HPDE6-E6E7 (cell line): ENCODE measurements around the gene MAL.
"Not testable (repeated sequence)": the region's sequence is repeated elsewhere in the genome, so short reads cannot be mapped to it uniquely, and the experiment has no call there.

ENCODE experiments used
- DNase-seq: peaks from one replicate; pipeline ENCODE4 v3.0.0; 2011; ENCODE audit warnings: missing footprints; ENCODE audit errors: extremely low spot score

MAL gene

DNA sequence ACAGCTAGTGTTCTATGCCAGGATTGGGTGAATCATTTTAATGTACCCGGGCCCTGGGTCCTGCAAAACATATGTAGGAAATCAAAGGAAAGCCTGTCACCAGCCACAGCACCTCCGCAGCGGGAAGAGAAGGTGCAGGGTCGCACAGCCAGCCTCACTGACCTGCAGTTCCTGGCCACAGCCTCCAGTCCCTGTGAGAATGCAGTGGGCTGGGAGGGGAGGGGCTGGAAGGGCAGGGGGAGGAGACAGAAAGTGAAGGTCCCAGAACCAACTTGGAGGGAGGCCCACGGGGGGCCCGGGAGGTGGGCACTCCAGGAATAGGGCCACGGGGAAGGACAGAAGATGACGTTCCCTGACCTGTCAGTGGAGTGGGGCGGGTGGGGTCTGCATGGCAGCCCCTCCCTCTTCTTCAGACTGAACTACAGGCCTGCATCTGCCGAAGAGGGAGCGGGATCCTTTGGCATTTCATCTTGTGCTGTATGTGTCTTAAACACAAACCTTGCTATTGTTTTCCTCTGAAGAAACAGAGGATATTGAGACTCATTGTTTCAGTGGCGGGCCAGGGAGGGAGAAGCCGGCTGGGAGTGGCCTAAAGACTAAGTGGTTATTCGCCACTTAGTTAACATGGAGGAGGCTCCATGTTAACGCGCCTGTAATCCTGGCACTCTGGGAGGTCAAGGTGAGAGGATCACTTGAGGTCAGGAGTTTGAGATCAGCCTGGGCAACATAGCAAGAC, 7.5 kb downstream of the MAL start:
- DNase-seq = no peak

DNA sequence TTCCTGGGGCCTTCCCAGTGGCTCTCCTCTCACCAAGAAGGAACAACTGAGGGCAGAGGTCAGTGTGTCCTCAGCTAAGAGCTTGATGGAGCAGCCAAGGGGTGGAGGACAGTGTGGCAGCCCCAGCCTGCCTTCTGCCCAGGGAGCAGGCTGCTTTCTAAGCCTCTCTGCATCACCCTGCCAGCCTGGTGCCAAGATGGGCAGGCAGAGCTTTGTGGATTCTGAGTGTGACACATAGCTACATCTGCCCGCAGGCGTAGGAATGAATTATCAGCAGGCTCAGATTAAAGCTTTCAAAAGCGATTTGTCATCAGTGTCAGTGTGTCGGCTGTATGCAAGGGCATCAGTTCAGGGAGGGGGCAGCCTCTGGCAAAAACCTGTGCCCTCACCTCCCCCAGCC, 8.7 kb downstream of the MAL start:
- peak; percentile 71 for DNase-seq

DNA sequence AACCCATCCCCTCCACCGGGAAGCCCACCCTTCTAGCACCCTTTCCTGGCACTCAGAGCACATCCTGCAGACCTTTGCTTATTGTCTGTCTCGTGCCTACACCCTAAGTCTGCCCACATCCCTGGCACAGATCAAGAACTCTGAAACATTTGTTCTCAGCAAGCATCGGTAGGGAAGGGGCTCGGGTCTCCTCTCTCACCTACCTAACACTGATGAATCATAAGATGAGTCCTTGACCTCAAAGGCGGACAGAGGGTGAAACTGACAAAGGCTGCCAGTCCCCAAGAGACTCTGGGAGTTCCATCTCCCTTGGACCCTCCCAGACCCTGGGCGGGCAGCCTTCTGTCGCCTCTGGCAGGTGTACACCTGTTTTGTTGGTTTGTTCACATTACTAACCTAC, 9.3 kb downstream of the MAL start:
- no peak for DNase-seq

DNA sequence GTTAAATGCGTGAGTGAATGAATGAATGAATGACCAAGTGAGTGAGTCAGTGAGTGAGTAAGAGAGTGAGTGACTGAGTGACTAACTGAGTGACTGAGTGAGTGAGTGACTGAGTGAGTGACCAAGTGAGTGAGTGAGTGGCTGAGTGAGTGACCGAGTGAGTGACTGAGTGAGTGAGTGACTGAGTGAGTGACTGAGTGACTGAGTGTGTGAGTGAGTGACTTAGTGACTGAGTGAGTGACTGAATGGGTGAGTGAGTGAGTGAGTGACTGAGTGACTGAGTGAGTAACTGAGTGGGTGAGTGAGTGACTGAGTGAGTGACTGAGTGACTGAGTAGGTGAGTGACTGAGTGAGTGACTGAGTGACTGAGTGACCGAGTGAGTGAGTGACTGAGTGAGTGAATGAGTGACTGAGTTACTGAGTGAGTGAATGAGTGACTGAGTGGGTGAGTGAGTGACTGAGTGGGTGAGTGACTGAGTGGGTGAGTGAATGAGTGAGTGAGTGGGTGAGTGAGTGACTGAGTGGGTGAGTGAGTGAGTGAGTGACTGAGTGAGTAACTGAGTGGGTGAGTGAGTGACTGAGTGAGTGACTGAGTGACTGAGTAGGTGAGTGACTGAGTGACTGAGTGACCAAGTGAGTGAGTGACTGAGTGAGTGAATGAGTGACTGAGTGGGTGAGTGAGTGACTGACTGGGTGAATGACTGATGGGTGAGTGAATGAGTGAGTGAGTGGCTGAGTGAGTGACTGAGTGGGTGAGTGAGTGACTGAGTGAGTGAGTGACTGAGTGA, 11.3 kb downstream of the MAL start:
- DNase-seq = no peak

DNA sequence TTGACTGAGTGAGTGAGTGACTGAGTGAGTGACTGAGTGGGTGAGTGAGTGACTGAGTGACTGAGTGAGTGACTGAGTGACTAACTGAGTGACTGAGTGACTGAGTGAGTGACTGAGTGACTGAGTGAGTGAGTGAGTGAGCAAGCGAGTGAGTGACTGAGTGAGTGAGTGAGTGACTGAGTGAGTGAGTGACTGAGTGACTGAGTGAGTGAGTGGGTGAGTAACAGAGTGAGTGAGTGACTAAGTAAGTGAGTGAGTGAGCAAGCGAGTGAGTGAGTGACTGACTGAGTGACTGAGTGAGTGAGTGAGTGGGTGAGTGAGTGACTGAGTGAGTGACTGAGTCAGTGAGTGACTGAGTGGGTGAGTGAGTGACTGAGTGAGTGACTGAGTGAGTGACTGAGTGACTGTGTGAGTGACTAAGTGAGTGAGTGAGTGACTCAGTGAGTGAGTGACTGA, 11.9 kb downstream of the MAL start:
- DNase-seq = no peak

DNA sequence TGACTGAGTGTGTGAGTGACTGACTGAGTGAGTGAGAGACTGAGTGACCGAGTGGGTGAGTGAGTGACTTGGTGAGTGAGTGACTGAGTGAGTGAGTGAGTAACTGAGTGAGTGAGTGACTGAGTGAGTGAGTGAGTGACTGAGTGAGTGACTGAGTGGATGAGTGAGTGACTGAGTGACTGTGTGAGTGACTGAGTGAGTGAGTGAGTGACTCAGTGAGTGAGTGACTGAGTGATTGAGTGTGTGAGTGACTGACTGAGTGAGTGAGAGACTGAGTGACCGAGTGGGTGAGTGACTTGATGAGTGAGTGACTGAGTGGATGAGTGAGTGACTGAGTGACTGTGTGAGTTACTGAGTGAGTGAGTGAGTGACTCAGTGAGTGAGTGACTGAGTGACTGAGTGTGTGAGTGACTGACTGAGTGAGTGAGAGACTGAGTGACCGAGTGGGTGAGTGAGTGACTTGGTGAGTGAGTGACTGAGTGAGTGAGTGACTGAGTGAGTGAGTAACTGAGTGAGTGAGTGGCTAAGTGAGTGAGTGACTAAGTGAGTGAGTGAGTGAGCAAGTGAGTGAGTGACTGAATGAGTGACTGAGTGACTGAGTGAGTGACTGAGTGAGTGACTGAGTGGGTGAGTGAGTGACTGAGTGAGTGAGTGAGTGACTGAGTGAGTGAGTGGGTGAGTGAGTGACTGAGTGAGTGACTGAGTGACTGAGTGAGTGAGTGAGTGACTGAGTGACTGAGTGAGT, 12.5 kb downstream of the MAL start:
- not testable (repeated sequence) for DNase-seq

DNA sequence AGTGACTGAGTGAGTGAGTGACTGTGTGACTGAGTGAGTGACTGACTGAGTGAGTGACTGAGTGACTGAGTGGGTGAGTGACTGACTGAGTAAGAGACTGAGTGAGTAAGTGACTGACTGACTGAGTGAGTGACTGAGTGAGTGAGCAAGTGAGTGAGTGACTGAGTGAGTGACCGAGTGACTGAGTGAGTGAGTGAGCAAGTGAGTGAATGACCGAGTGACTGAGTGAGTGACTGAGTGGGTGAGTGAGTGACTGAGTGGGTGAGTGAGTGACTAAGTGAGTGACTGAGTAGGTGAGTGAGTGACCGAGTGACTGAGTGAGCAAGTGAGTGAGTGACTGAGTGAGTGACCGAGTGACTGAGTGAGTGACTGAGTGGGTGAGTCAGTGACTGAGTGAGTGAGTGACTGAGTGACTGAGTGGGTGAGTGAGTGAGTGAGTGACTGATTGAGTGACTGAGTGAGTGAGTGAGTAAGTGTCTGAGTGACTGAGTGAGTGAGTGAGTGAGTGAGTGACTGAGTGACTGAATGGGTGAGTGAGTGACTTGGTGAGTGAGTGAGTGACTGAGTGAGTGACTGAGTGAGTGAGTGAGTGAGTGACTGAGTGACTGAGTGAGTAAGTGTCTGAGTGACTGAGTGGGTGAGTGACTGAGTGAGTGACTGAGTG, 13.3 kb downstream of the MAL start:
- DNase-seq = no peak

DNA sequence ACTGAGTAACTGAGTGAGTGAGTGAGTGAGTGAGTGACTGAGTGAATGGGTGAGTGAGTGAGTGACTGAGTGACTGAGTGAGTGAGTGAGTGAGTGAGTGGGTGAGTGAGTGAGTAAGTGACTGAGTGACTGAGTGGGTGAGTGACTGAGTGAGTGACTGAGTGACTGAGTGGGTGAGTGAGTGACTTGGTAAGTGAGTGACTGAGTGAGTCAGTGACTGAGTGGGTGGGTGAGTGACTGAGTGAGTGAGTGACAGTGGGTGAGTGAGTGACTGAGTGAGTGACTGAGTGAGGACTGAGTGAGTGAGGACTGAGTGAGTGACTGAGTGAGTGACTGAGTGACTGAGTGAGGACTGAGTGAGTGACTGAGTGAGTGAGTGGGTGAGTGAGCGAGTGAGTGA, 13.9 kb downstream of the MAL start:
- DNase-seq = no peak

DNA sequence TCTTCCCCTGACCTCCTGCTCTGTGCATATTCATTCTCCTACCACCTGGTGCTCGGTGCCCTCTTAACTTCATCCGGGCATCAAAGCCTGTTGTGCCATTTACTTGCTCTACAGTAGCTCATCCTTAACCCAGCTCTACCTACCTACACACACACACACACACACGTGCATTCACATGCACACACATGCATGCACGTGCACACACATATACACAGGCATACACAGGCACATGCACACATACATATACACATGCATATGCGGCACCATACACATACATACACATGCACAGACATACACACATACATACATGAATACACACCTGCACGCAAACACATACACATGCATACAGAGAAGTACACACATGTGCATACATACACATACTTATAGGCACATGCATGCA, 14.5 kb downstream of the MAL start:
- DNase-seq = no peak

DNA sequence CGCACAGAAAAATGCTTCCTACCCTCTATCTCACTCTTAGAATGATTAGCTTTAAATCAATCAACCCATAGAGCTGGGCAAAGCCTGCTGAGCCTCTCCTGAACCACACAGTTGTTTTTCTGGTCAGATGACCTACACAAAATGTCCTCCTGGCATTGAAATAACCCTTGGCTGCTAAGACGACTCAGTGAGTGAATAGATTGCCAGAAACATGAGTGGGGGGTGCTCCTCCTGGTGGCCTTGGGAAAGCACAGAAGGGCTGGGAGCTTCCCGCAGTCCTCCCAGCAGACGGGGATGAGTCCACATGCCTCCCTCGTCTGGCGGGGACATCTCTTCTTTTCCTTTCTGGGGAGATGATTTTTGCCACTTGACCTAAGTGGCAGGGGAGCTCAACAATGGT, 14.9 kb downstream of the MAL start:
- no peak for DNase-seq

DNA sequence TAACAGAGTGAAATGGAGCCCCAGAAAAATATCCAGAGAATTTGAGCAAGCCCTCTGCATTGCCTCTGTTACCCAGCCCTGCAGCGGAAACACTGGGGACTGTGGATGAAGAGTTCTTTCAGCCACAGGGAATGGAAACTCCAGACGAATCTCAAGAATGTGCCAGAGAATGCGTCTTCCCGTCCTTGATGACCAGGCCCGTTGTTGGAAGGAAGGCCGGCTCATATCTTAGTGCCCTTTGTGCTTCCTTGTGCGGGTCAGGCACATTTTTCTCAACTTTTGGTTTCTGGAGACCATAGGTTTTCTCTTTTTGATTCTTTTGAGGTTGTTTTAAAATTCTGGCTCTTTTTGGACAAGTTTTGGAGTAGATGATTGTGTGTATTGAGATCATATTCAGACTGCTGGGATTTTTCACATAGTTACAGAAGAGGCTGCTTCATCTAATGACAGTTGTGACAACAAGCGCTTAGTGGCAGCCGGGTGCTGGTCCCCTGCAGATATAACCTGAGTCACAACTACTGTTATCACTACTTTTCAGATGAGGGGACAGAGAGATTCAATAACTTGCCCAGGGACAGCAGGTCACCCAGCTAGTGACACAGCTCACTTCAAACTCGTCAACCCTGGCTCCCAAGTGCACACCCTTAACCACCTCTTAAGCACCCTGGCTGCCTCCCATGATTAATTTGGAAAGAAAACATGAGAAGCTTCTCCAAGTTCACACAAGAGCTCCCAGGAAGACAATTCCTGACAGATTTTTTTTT, 15.7 kb downstream of the MAL start:
- DNase-seq = no peak

DNA sequence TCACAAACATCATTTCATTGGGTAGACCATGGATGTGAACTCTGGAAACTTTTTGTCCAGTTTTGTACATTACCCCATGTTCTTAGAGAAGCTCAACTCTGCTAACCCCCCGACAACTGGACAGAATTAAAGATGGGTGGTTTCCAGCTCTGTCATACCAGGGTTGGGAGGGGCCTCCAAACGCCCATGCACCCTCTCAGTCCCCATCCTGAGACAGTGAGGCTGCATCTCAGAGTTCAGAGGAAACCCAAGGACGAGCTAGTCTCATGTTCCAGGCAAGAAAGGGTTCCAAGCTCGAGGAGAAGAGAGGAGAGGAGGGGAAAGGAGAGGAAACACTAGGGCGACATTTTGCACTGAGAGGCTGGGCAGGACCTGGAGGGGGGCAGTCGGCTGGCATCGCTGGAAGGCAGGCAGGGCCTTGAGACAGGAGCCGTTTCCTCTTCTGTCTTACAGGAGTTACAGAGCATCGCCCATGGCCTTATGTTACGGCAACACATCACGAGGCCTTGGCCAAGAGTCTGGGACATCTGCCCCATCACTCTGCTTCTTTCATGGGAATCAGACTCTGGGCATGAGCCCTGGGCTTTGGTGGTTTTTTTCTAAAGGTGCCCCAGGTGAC, 16.4 kb downstream of the MAL start:
- no peak for DNase-seq

DNA sequence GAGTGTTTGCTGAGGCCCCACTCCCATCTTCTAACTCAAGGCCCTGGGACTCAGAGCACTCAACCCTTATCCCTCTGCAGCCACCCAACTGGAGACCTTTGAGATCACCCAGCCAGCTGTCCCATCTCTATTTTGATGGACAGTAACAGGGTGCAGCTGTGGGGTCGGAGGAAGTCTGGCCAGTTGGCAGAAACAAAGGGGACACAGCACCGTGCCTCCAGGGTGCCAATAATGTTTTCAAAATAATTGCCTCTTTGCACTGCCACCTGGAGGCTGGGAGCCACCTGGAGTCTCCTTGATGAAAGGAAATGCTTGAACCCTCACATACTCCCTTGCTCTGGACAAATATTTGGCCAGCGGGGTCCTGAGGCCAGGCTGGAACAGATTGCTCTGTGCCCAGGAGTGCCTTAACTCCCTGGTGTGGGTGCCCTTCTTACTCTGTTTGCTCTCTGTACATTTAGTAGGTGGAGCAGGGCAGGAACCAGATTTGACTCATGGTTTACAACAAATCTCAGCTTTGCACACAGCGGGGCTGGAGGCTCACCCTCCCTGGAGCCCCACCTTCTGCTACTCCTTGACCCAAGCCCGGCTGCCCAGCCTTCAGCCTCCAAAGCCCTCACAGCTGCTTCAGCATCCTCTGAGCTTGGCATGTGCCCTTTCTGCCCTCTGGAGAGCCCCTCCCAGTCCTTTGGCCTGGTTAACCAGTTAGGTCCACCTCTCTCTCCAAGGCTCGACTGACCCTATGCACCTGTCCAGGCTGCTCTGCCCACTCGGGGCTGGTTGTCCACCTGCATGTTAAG, 17.2 kb downstream of the MAL start:
- DNase-seq = no peak

DNA sequence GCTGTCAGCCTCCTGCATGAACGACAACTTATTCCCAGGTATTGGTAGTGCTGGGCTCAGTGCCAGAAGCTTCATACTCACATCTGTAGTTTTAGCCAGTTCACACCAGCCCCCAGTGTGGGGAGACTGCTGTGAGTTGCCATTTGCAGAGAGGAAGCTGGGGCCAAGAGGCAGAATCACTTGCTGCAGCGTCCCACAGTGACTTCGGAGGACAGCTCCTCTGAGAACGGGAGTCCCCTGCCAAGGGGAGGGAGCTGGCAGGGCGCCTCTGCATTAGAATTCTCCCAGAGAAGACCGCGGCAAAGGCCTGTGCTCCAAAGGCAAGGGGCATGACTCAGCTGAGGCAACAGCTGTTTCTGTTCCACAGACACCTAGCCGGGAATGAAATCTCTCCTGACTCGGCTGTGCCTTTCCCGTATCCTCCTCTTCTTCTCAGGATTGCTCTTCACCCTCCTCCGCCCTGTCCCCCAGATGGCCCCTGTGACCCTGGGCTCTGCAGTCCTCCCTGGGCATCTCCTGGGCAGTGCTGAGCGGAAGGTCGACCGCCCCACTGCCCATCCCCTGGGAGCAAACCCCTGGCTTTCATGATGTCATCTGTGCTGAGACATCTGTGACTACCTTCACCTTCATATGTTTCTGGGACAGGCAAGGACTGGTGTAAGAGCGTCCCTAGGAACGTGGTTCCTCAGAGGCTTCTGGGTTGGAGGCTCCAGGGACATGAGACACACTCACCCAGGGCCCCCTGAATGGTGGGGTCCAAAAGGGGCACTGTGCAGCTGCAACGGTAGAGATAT, 18.0 kb downstream of the MAL start:
- DNase-seq = peak; percentile 71

DNA sequence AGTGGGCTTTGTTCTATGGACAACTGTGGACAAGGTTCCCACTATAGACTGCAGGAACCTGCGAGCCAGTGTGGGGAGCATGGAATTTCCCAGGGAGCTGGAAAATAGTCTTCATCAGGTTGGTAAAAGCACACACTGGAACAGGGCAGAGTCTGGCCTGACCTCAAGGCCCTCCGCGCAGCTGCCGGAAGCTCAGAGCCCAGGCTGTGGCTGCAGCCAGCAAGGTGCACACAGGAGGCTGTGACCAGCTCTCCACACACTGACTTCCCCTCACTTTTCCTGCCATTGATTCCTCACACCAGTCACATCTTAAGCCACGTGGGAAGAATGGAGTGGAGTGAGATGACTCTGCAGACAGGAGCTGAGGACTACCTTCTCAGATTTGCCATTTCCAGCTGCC, 19.1 kb downstream of the MAL start:
- no peak for DNase-seq

DNA sequence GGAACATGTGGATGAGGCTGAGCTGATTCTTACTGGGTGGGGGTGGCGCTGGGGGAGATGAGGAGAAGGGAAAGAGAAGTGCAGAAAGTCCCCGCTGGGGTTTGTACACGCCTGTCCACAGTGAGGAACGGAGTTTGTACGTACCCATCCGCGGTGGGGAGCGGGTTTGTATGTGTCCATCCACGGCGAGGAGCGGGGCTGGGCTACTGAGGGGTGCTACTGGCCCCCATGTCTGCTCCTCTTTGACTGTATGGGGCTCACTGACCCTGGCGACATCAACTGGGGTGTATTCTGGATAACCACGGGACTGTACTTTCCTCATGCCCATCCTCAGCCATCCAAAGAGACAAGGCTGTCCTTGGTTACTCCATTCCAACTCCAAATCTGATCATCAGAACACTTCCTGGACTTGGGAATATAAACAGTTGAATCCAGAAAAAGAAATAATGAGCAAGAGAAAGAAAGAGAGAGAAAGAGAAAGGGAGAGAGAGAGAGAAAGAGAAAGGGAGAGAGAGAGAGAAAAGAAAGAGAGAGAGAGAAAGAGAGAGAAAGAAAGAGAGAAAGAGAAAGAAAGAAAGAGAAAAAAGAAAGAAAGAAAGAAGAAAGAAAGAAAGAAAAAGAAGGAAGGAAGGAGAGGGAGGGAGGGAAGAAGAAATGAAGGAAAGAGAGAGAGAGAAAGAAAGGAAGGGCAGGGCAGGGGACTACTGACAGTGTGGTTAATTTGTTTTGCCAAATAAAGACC, 21.0 kb downstream of the MAL start:
- DNase-seq = no peak

DNA sequence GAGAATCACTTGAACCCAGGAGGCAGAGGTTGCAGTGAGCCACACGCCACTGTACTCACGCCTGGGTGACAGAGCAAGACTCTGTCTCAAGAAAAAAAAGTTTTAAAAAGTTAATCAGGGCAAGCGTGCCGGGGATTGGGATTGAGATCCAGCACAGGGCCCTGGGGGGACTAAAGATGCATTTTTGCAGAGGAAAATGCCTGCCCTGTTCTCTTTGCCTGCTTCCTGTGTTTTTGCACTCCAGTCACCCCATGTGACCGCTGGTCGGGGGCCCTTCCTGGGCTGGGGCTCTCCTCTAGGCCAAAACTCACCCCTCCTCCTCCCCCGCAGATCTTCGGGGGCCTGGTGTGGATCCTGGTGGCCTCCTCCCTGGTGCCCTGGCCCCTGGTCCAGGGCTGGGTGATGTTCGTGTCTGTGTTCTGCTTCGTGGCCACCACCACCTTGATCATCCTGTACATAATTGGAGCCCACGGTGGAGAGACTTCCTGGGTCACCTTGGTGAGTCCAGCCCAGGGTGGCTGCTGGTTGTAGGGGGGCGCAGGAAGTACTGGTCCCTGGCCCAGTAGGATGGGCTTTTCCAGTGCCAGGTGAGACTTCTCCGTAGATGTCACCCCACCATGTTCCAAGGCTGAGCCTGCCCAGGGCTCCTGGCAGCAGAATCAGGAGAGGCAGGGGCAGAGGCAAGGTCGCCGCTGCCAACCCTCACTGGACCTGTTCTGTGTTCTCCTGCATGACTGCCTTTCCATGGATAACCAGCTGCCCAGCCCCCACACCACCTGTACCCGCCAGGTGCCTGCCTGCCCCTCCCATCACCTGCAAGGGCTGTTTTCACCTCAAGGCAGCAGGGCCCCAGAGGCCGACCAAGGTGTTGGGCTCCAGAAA, 22.4 kb downstream of the MAL start:
- no peak for DNase-seq
